GM11168 (cell line): ENCODE results near the gene DSCAM.

Source experiments
- in situ Hi-C: fragments of 300-500 bp; cut with MboI; formaldehyde crosslinking; loops from one replicate; pipeline ENCODE4 v1.12.0; 2022; ENCODE audit warnings: low sequenced_read_pairs; ENCODE audit not compliant: unreplicated experiment

DSCAM gene

GRCh38 chr21:40723966-40724365, 123.0 kb downstream of the DSCAM start:
- in situ Hi-C loops: no loop called here

- in situ Hi-C loops: no loop called here
Measured at GRCh38 chr21:40723317-40723716, 123.6 kb downstream of the DSCAM start.

GRCh38 chr21:40719615-40720014, 127.3 kb downstream of the DSCAM start:
- in situ Hi-C loops: no loop called here

- in situ Hi-C loops: no loop called here
Measured at GRCh38 chr21:40717028-40717427, 129.9 kb downstream of the DSCAM start.

- in situ Hi-C loops: no loop called here
Measured at GRCh38 chr21:40714536-40714935, 132.4 kb downstream of the DSCAM start.

GRCh38 chr21:40707656-40708244, 139.2 kb downstream of the DSCAM start:
- in situ Hi-C loops: no loop called here

GRCh38 chr21:40706806-40707655, 139.9 kb downstream of the DSCAM start:
- in situ Hi-C loops: no loop called here

- in situ Hi-C loops: no loop called here
Measured at GRCh38 chr21:40706176-40706575, 140.8 kb downstream of the DSCAM start.

GRCh38 chr21:40704141-40704540, 142.8 kb downstream of the DSCAM start:
- in situ Hi-C loops: no loop called here

GRCh38 chr21:40699366-40699765, 147.6 kb downstream of the DSCAM start:
- in situ Hi-C loops: loop anchor here (5.0 kb wide), 1 partner anchor 33 kb away; no protein-coding TSS in a partner anchor

- in situ Hi-C loops: loop anchor here (5.0 kb wide), 1 partner anchor 36 kb away; no protein-coding TSS in a partner anchor
Measured at GRCh38 chr21:40696246-40696645, 150.7 kb downstream of the DSCAM start.

GRCh38 chr21:40689840-40690360, 157.1 kb downstream of the DSCAM start:
- in situ Hi-C loops: no loop called here

GRCh38 chr21:40689217-40689616, 157.7 kb downstream of the DSCAM start:
- in situ Hi-C loops: no loop called here

GRCh38 chr21:40688106-40688864, 158.7 kb downstream of the DSCAM start:
- in situ Hi-C loops: no loop called here

- in situ Hi-C loops: no loop called here
Measured at GRCh38 chr21:40687625-40688024, 159.3 kb downstream of the DSCAM start.

- in situ Hi-C loops: no loop called here
Measured at GRCh38 chr21:40686526-40686925, 160.4 kb downstream of the DSCAM start.

- in situ Hi-C loops: no loop called here
Measured at GRCh38 chr21:40685141-40685540, 161.8 kb downstream of the DSCAM start.

GRCh38 chr21:40684726-40685125, 162.2 kb downstream of the DSCAM start:
- in situ Hi-C loops: no loop called here

GRCh38 chr21:40683349-40683748, 163.6 kb downstream of the DSCAM start:
- in situ Hi-C loops: no loop called here

GRCh38 chr21:40681164-40681859, 165.6 kb downstream of the DSCAM start:
- in situ Hi-C loops: no loop called here
